HAP-1 (cell line): Measurements from ENCODE around the gene ZNF768.
A peak's percentile ranks its signal among the peaks of the same experiment; 100 is the strongest.
"Not testable (repeated sequence)": the region's sequence is repeated elsewhere in the genome, so short reads cannot be mapped to it uniquely, and the experiment has no call there.

Experiments
- DNase-seq, 2 experiments: peaks; one replicate each; pipeline ENCODE4 v3.0.0-alpha.2; 2016 to 2020; ENCODE audit warnings: low spot score in 2 of 2
- H3K27me3 ChIP-seq: fragments of 250-450 bp; sonication (Bioruptor Pico); 2 replicates; pipeline ENCODE4 v1.5.1; 2020; ENCODE audit warnings: low read depth, mild to moderate bottlenecking, moderate library complexity
- H3K36me3 ChIP-seq: fragments of 250-450 bp; sonication (Bioruptor Pico); replicated peaks from 2 replicates; pipeline ENCODE4 v1.5.1; 2020; ENCODE audit warnings: mild to moderate bottlenecking
- H3K4me1 ChIP-seq: fragments of 250-450 bp; sonication (Bioruptor Pico); 2 replicates; pipeline ENCODE4 v1.5.1; 2020; ENCODE audit warnings: mild to moderate bottlenecking
- H3K4me3 ChIP-seq: fragments of 250-450 bp; sonication (Bioruptor Pico); 2 replicates; pipeline ENCODE4 v1.5.1; 2020; ENCODE audit warnings: mild to moderate bottlenecking, moderate library complexity
- H3K9me3 ChIP-seq: fragments of 250-450 bp; sonication (Bioruptor Pico); 2 replicates; pipeline ENCODE4 v1.5.1; 2020; ENCODE audit warnings: mild to moderate bottlenecking, moderate library complexity
- in situ Hi-C: fragments of 300-500 bp; cut with MboI; formaldehyde crosslinking; loops from 3 replicates; pipeline ENCODE4 v1.14.3; 2020; ENCODE audit warnings: low sequenced_read_pairs, inconsistent platforms, mixed read lengths

Gene ZNF768

GRCh38 chr16:30493941-30494488 lies 32.4 kb downstream of the ZNF768 start:
- no peak for DNase-seq
- no peaks in the 10 kb centered on the region for H3K27me3 ChIP-seq
- peaks cover 9% of the 10 kb centered on the region for H3K4me1 ChIP-seq
- no peaks in the 10 kb centered on the region for H3K9me3 ChIP-seq
- in situ Hi-C loops: no loop called here
- no peaks in the 10 kb centered on the region for H3K36me3 ChIP-seq
- no peak overlapping the region for H3K4me3 ChIP-seq

DNA sequence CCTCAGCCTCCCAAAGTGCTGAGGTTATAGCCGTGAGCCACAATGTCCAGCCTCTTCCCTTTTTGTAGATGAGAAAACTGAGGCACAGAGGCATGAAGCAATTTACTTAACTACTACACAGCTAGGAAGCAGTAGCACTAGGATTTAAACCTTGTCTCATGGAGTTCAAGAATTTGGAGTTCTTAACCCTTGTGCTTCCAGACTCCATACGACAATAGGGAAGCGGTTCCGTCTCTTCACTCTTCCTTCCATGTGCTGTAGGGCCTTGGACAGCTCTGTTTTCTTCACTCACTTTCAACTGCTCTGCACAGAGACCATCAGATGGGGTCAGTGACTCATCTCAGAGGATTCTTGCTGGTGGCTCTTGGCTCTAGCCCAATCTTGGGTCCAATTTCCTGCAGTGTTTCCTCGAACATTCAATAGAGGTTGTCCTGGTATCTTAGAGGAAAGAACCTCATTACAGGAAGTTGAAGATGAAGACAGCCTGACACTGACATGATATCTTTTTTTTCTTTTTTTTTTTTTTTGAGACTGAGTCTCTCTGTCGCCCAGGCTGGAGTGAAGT lies 34.5 kb downstream of the ZNF768 start:
- Histone ChIP-seq H3K4me1 (peaks cover 9% of the 10 kb centered on the region), H3K36me3 (no peaks in the 10 kb centered on the region), H3K9me3 (no peaks in the 10 kb centered on the region), H3K27me3 (no peaks in the 10 kb centered on the region), H3K4me3 (no peak overlapping the region)
- in situ Hi-C loops: no loop called here
- DNase-seq: no peak

GRCh38 chr16:30491229-30491628 lies 35.1 kb downstream of the ZNF768 start:
- in situ Hi-C loops: no loop called here
- Histone ChIP-seq H3K4me1 (peaks cover 9% of the 10 kb centered on the region), H3K9me3 (no peaks in the 10 kb centered on the region), H3K4me3 (no peak overlapping the region), H3K27me3 (no peaks in the 10 kb centered on the region), H3K36me3 (no peaks in the 10 kb centered on the region)
- DNase-seq: no peak

GRCh38 chr16:30490210-30490609 lies 36.2 kb downstream of the ZNF768 start:
- DNase-seq: peak; percentile 71 to 85
- Histone ChIP-seq H3K4me3 (no peak overlapping the region), H3K27me3 (no peaks in the 10 kb centered on the region), H3K4me1 (peaks cover 9% of the 10 kb centered on the region), H3K36me3 (no peaks in the 10 kb centered on the region), H3K9me3 (no peaks in the 10 kb centered on the region)
- in situ Hi-C loops: no loop called here

- no peaks in the 10 kb centered on the region for H3K9me3 ChIP-seq
- no peaks in the 10 kb centered on the region for H3K36me3 ChIP-seq
- in situ Hi-C loops: loop anchor here (10.0 kb wide), 1 partner anchor 54 kb away; the partner anchor contains the start of gene DCTPP1
- DNase-seq: no peak
- H3K4me1 ChIP-seq: peaks cover 9% of the 10 kb centered on the region
- no peaks in the 10 kb centered on the region for H3K27me3 ChIP-seq
- H3K4me3 ChIP-seq: no peak overlapping the region
Measured at GRCh38 chr16:30488764-30489605, 37.4 kb downstream of the ZNF768 start.

- in situ Hi-C loops: loop anchor here (10.0 kb wide), 1 partner anchor 51 kb away; the partner anchor contains the start of gene DCTPP1
- Histone ChIP-seq H3K27me3 (no peaks in the 10 kb centered on the region), H3K4me3 (no peak overlapping the region), H3K36me3 (no peaks in the 10 kb centered on the region), H3K4me1 (peaks cover 9% of the 10 kb centered on the region), H3K9me3 (no peaks in the 10 kb centered on the region)
- DNase-seq: no peak
Measured at GRCh38 chr16:30485818-30486436, 40.4 kb downstream of the ZNF768 start.

DNA sequence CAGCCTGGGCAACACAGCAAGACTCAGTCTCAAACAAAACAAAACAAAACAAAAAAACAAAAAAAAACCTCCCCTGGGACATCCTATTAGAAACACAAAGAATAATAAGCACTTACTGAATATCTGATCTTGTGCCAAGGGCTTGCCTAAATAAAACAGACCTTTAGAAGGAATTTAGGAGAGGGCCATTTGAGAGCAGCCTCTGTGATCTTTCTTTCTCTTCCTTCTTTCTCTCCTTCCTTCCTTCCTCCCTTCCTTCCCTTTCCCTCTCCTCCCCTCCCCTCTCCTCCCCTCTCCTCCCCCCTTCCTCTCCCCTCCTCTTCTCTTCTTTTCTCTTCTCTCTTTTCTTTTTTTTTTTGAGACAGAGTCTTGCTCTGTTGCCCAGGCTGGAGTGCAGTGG lies 41.5 kb downstream of the ZNF768 start:
- in situ Hi-C loops: loop anchor here (10.0 kb wide), 1 partner anchor 50 kb away; the partner anchor contains the start of gene DCTPP1
- peaks cover 4% of the 10 kb centered on the region; the same call in 1 of the 2 replicates for H3K4me1 ChIP-seq
- no peaks in the 10 kb centered on the region for H3K9me3 ChIP-seq
- no peaks in the 10 kb centered on the region for H3K36me3 ChIP-seq
- no peak for DNase-seq
- no peaks in the 10 kb centered on the region for H3K27me3 ChIP-seq
- no peak overlapping the region for H3K4me3 ChIP-seq

DNA sequence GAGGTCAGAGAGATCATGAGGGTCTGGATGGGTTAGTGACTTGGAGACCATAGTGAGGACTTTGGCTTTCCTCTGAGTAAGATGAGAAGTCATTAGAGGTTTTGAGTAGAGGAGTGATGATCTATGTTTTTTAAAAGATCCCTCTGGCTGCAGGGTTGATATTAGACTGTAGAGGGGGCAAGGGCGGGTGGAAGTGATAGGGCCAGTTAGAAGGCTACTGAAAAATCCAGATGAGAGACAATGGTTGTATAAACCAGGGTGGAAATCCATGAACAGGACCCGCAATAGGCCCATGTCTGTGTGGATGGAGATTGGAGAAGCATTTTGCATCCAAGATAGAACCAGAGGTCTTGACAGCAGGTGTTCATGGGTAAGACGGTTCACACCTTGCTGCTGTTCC lies 44.0 kb downstream of the ZNF768 start:
- no peaks in the 10 kb centered on the region for H3K27me3 ChIP-seq
- no peak for DNase-seq
- H3K4me1 ChIP-seq: no peaks in the 10 kb centered on the region
- no peaks in the 10 kb centered on the region for H3K9me3 ChIP-seq
- in situ Hi-C loops: loop anchor here (10.0 kb wide), 1 partner anchor 48 kb away; the partner anchor contains the start of gene DCTPP1
- no peaks in the 10 kb centered on the region for H3K36me3 ChIP-seq
- H3K4me3 ChIP-seq: no peak overlapping the region

- in situ Hi-C loops: loop anchor here (10.0 kb wide), 1 partner anchor 47 kb away; the partner anchor contains the start of gene DCTPP1
- Histone ChIP-seq H3K4me3 (no peak overlapping the region), H3K4me1 (no peaks in the 10 kb centered on the region), H3K36me3 (no peaks in the 10 kb centered on the region), H3K9me3 (no peaks in the 10 kb centered on the region), H3K27me3 (no peaks in the 10 kb centered on the region)
- no peak for DNase-seq
Measured at GRCh38 chr16:30481381-30481780, 45.0 kb downstream of the ZNF768 start.

- in situ Hi-C loops: no loop called here
- H3K4me3 ChIP-seq: no peak overlapping the region
- H3K9me3 ChIP-seq: no peaks in the 10 kb centered on the region
- H3K36me3 ChIP-seq: no peaks in the 10 kb centered on the region
- H3K4me1 ChIP-seq: no peaks in the 10 kb centered on the region
- no peaks in the 10 kb centered on the region for H3K27me3 ChIP-seq
- DNase-seq: no peak
Measured at GRCh38 chr16:30478766-30479478, 47.4 kb downstream of the ZNF768 start.

GRCh38 chr16:30477773-30478172 lies 48.6 kb downstream of the ZNF768 start:
- in situ Hi-C loops, H3K36me3 ChIP-seq, H3K4me1 ChIP-seq, H3K9me3 ChIP-seq, DNase-seq, H3K27me3 ChIP-seq, H3K4me3 ChIP-seq: not testable (repeated sequence)

GRCh38 chr16:30476991-30477390 lies 49.4 kb downstream of the ZNF768 start:
- no peaks in the 10 kb centered on the region for H3K4me1 ChIP-seq
- DNase-seq: no peak
- in situ Hi-C loops: no loop called here
- H3K4me3 ChIP-seq: no peak overlapping the region
- no peaks in the 10 kb centered on the region for H3K36me3 ChIP-seq
- H3K27me3 ChIP-seq: no peaks in the 10 kb centered on the region
- H3K9me3 ChIP-seq: no peaks in the 10 kb centered on the region

- H3K27me3 ChIP-seq: no peaks in the 10 kb centered on the region
- no peaks in the 10 kb centered on the region for H3K36me3 ChIP-seq
- no peaks in the 10 kb centered on the region for H3K9me3 ChIP-seq
- H3K4me1 ChIP-seq: no peaks in the 10 kb centered on the region
- no peak overlapping the region for H3K4me3 ChIP-seq
- in situ Hi-C loops: no loop called here
- DNase-seq: no peak
Measured at GRCh38 chr16:30474684-30475083, 51.7 kb downstream of the ZNF768 start.
